ENCODE data around the gene COBL. TPM values are rescaled to one million over a fixed set of nuclear protein-coding genes. Genes with fewer than 3 reads are reported as not detected.

The COBL gene
- total and polyA plus RNA-seq, 2 of the 8 experiments (the other 6 are each of a cell fraction or from before 2014, with no cell fraction given): 13.8 to 40.4 TPM

- TF ChIP-seq RBBP5 (IDR thresholded peaks at IDR 0.05; ENCODE audit: borderline replicate concordance, low read depth, low read length): no peak
Observed at GRCh38 chr7:51016546-51016945, 300.1 kb downstream of the COBL start (continued).
